Ishikawa (cell line): ENCODE results near the gene CHCHD3.

Experiments
- CEBPB ChIP-seq: IDR thresholded peaks from 2 replicates; pipeline ENCODE4 v1.6.1; 2012
- CREB1 ChIP-seq: IDR thresholded peaks from 2 replicates; pipeline ENCODE4 v1.6.1; 2012; ENCODE audit warnings: low read depth
- EGR1 ChIP-seq: IDR thresholded peaks from 2 replicates; pipeline ENCODE4 v1.6.1; 2012
- EP300 ChIP-seq: IDR thresholded peaks from 2 replicates; pipeline ENCODE4 v1.6.1; 2012; ENCODE audit warnings: borderline replicate concordance
- FOXM1 ChIP-seq: IDR thresholded peaks from 2 replicates; pipeline ENCODE4 v1.6.1; 2012; ENCODE audit warnings: low read depth, borderline replicate concordance
- MAX ChIP-seq: IDR thresholded peaks from 2 replicates; pipeline ENCODE4 v1.6.1; 2012
- NFIC ChIP-seq: IDR thresholded peaks from 2 replicates; pipeline ENCODE4 v1.6.1; 2012
- RAD21 ChIP-seq: IDR thresholded peaks from 2 replicates; pipeline ENCODE4 v1.6.1; 2012; ENCODE audit warnings: low read depth
- TAF1 ChIP-seq: IDR thresholded peaks from 2 replicates; pipeline ENCODE4 v1.6.1; 2012; ENCODE audit warnings: low read depth, mild to moderate bottlenecking
- TCF12 ChIP-seq: IDR thresholded peaks from 2 replicates; pipeline ENCODE4 v1.6.1; 2012; ENCODE audit warnings: low read depth
- TEAD4 ChIP-seq: IDR thresholded peaks from 2 replicates; pipeline ENCODE4 v1.6.1; 2012
- USF1 ChIP-seq: IDR thresholded peaks from 2 replicates; pipeline ENCODE4 v1.6.1; 2012
- YY1 ChIP-seq: IDR thresholded peaks from 2 replicates; pipeline ENCODE4 v1.6.1; 2012; ENCODE audit warnings: low read depth
- ZBTB7A ChIP-seq: IDR thresholded peaks from 2 replicates; pipeline ENCODE4 v1.6.1; 2012; ENCODE audit warnings: low read depth
- TF ChIP-seq, protein P1 (sequence below): IDR thresholded peaks from 2 replicates; pipeline ENCODE4 v1.6.1; 2012; ENCODE audit warnings: low read depth, mild to moderate bottlenecking

Gene CHCHD3

GRCh38 chr7:132877573-132877972 lies 204.3 kb downstream of the CHCHD3 start:
- TF ChIP-seq NFIC (no peak), MAX (no peak), USF1 (no peak), TCF12 (no peak), EGR1 (no peak), ZBTB7A (no peak), TEAD4 (no peak), YY1 (no peak), TAF1 (no peak), CEBPB (no peak), RAD21 (no peak), EP300 (no peak), CREB1 (no peak), FOXM1 (no peak)
- TF ChIP-seq, protein P1, sequence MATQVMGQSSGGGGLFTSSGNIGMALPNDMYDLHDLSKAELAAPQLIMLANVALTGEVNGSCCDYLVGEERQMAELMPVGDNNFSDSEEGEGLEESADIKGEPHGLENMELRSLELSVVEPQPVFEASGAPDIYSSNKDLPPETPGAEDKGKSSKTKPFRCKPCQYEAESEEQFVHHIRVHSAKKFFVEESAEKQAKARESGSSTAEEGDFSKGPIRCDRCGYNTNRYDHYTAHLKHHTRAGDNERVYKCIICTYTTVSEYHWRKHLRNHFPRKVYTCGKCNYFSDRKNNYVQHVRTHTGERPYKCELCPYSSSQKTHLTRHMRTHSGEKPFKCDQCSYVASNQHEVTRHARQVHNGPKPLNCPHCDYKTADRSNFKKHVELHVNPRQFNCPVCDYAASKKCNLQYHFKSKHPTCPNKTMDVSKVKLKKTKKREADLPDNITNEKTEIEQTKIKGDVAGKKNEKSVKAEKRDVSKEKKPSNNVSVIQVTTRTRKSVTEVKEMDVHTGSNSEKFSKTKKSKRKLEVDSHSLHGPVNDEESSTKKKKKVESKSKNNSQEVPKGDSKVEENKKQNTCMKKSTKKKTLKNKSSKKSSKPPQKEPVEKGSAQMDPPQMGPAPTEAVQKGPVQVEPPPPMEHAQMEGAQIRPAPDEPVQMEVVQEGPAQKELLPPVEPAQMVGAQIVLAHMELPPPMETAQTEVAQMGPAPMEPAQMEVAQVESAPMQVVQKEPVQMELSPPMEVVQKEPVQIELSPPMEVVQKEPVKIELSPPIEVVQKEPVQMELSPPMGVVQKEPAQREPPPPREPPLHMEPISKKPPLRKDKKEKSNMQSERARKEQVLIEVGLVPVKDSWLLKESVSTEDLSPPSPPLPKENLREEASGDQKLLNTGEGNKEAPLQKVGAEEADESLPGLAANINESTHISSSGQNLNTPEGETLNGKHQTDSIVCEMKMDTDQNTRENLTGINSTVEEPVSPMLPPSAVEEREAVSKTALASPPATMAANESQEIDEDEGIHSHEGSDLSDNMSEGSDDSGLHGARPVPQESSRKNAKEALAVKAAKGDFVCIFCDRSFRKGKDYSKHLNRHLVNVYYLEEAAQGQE: no peak

GRCh38 chr7:132876576-132876975 lies 205.3 kb downstream of the CHCHD3 start:
- TF ChIP-seq CREB1 (no peak), NFIC (no peak), CEBPB (no peak), RAD21 (no peak), YY1 (no peak), EP300 (no peak), FOXM1 (no peak), TEAD4 (no peak), EGR1 (no peak), ZBTB7A (no peak)
- TF ChIP-seq, protein P1: no peak

GRCh38 chr7:132872034-132872433 lies 209.9 kb downstream of the CHCHD3 start:
- no peak for TF ChIP-seq RAD21
- no peak for TF ChIP-seq CREB1
- no peak for TF ChIP-seq NFIC
- TF ChIP-seq, protein P1: no peak
- no peak for TF ChIP-seq USF1
- no peak for TF ChIP-seq EP300

DNA sequence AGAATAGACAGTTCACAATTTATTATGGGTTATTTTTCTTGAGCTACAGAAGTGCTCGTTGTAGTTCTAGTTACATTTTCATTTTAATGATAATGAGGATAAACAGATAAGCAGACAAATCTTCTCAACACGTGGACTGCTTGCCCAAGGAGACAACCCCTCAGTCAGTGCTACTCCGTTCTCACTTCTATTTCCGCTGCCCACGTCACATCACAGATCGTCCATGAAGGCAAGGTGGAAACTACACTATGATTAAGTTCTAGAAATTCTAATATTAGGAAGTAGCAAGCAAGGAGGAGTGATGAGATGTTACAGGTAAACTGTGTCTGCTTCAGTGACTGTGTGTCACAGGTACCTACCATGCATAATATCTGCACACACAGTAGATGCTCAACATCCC lies 210.5 kb downstream of the CHCHD3 start:
- TF ChIP-seq TAF1: no peak
- no peak for TF ChIP-seq NFIC

DNA sequence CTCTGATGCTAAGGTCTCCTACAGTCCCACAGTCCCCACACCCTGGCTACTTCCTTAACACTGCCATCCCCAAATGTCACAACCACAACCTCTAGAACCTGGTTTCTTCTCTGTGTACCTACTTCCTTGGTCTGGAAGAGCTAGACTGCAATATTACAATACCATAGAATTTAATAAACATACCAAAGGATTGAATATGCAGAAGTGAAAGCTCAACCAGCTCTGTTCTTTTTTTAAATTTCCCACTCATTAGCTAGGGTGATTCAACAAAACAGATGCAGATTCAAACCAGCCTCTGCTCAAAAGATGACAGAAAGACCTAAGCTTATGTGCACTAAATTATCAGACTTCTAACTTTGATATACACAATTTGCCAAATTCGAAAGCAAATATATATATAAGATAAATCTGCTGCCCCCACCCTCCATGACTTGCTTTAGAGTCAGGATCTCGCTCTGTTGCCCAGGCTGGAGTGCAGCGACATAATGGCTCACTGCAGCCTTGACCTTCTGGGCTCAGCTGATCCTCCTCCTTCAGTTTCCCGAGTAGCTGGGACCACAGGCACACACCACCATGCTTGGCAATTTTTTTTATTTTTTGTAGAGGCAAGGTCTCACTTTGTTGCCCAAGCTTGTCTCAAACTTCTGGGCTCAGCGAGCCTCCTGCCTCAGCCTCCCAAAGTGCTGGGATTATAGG lies 212.6 kb downstream of the CHCHD3 start:
- TF ChIP-seq EP300: no peak
- TF ChIP-seq CREB1: no peak
- no peak for TF ChIP-seq USF1
- TF ChIP-seq RAD21: no peak
- TF ChIP-seq MAX: no peak
- no peak for TF ChIP-seq ZBTB7A
- no peak for TF ChIP-seq FOXM1
- no peak for TF ChIP-seq TCF12
- TF ChIP-seq EGR1: no peak
- TF ChIP-seq NFIC: no peak
- TF ChIP-seq, protein P1: no peak
- TF ChIP-seq YY1: no peak
- no peak for TF ChIP-seq CEBPB
- TF ChIP-seq TEAD4: no peak
- no peak for TF ChIP-seq TAF1
